ENCODE results near the gene ZNF646.

ZNF646 gene

GRCh38 chr16:31086629-31086906 is 12.3 kb downstream of the ZNF646 start:
- H3K79me1 ChIP-seq (ENCODE audit: low read length): no peaks in the 10 kb centered on the region

DNA sequence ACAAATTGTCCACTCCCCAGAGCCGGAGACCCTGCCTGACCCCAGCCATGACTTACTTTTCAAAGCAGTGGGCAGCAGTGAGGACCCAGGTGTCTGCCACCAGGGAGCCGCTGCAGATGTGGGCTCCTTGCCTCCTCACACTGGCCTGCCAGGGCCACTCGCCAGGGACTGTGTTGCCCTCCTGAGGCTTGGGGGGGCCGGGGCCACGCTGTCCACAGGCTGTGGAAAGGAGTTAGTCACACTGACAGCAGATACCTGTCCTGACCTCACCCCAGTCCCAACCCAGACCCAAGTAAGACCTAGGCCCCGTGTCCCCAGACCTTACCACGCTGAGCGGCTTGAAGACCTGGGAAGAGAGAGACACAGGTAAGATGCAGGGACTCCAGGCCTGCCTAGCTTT is 13.3 kb downstream of the ZNF646 start:
- no peak overlapping the region for H3K4ac ChIP-seq (ENCODE audit: low read depth, low read length)
- no peak overlapping the region for H2BK120ac ChIP-seq (ENCODE audit: insufficient read depth, low read length, poor library complexity)
- H3K79me1 ChIP-seq (ENCODE audit: low read length): no peaks in the 10 kb centered on the region
- no peak overlapping the region for H2AK5ac ChIP-seq (ENCODE audit: low read length)
- H2AFZ ChIP-seq (ENCODE audit: insufficient read depth, low read length, poor library complexity): no peak overlapping the region
- H3K27ac ChIP-seq (ENCODE audit: low read depth, low read length): no peak overlapping the region
- H3K9me3 ChIP-seq (ENCODE audit: insufficient read depth, low read depth, low read length): no peaks in the 10 kb centered on the region
- H3K9ac ChIP-seq (ENCODE audit: low read length): no peak overlapping the region
- H3K36me3 ChIP-seq (ENCODE audit: control insufficient read depth in 1 of 2, insufficient read depth in 2 of 2, low read length in 2 of 2): peaks cover 37 to 59% of the 10 kb centered on the region in 2 experiments
- no peak overlapping the region for H4K91ac ChIP-seq (ENCODE audit: low read depth, low read length)
- H4K12ac ChIP-seq (ENCODE audit: low read depth, low read length): peak overlapping the region; percentile 35
- H3K14ac ChIP-seq (ENCODE audit: low read length): no peak overlapping the region
- no peak overlapping the region for H3K4me2 ChIP-seq (ENCODE audit: low read length)
- no peaks in the 10 kb centered on the region for H3K27me3 ChIP-seq (ENCODE audit: insufficient read depth, low read length)
- no peak overlapping the region for H3K18ac ChIP-seq (ENCODE audit: low read length)
- no peak for DNase-seq
- H2BK12ac ChIP-seq (ENCODE audit: low read length): no peak overlapping the region
- no peak overlapping the region for H3K23ac ChIP-seq (ENCODE audit: low read length)
- no peak overlapping the region for H3K4me3 ChIP-seq (ENCODE audit: low read depth, low read length)
- no peaks in the 10 kb centered on the region for H3K79me2 ChIP-seq (ENCODE audit: control insufficient read depth, insufficient read depth, low read length, poor library complexity)
- H2BK5ac ChIP-seq (ENCODE audit: low read depth, low read length, poor library complexity): no peak overlapping the region
- no peaks in the 10 kb centered on the region for H3K4me1 ChIP-seq (ENCODE audit: control insufficient read depth in 1 of 2, insufficient read depth in 2 of 2, low read length in 2 of 2)
- WGBS (ENCODE audit: extremely low coverage, insufficient coverage, insufficient read length): no CpG with 5 or more reads among the region's 8 CpGs
- H4K8ac ChIP-seq (ENCODE audit: low read depth, low read length): no peak overlapping the region

More at GRCh38 chr16:31086629-31086906, 12.3 kb downstream of the ZNF646 start:
- H2AFZ ChIP-seq (ENCODE audit: insufficient read depth, low read length, poor library complexity): no peak overlapping the region
- no peaks in the 10 kb centered on the region for H3K27me3 ChIP-seq (ENCODE audit: insufficient read depth, low read length)
- H2BK5ac ChIP-seq (ENCODE audit: low read depth, low read length, poor library complexity): no peak overlapping the region
- no peak for DNase-seq
- H3K4me3 ChIP-seq (ENCODE audit: low read depth, low read length): no peak overlapping the region
- H4K91ac ChIP-seq (ENCODE audit: low read depth, low read length): no peak overlapping the region
- no peak overlapping the region for H4K12ac ChIP-seq (ENCODE audit: low read depth, low read length)
- no peak overlapping the region for H3K4me2 ChIP-seq (ENCODE audit: low read length)
- no peak overlapping the region for H3K18ac ChIP-seq (ENCODE audit: low read length)
- no peak overlapping the region for H2AK5ac ChIP-seq (ENCODE audit: low read length)
- peaks cover 39 to 64% of the 10 kb centered on the region in 2 experiments for H3K36me3 ChIP-seq (ENCODE audit: control insufficient read depth in 1 of 2, insufficient read depth in 2 of 2, low read length in 2 of 2)
- no peaks in the 10 kb centered on the region for H3K4me1 ChIP-seq (ENCODE audit: control insufficient read depth in 1 of 2, insufficient read depth in 2 of 2, low read length in 2 of 2)
- WGBS (ENCODE audit: extremely low coverage, insufficient coverage, insufficient read length): no CpG with 5 or more reads among the region's 6 CpGs
- H3K9ac ChIP-seq (ENCODE audit: low read length): no peak overlapping the region
- H4K8ac ChIP-seq (ENCODE audit: low read depth, low read length): no peak overlapping the region
- H3K23ac ChIP-seq (ENCODE audit: low read length): no peak overlapping the region
- no peaks in the 10 kb centered on the region for H3K79me2 ChIP-seq (ENCODE audit: control insufficient read depth, insufficient read depth, low read length, poor library complexity)
- H2BK120ac ChIP-seq (ENCODE audit: insufficient read depth, low read length, poor library complexity): no peak overlapping the region
- no peak overlapping the region for H3K14ac ChIP-seq (ENCODE audit: low read length)
- H2BK12ac ChIP-seq (ENCODE audit: low read length): no peak overlapping the region
- no peak overlapping the region for H3K4ac ChIP-seq (ENCODE audit: low read depth, low read length)
- no peak overlapping the region for H3K27ac ChIP-seq (ENCODE audit: low read depth, low read length)
- H3K9me3 ChIP-seq (ENCODE audit: insufficient read depth, low read depth, low read length): no peaks in the 10 kb centered on the region

DNA sequence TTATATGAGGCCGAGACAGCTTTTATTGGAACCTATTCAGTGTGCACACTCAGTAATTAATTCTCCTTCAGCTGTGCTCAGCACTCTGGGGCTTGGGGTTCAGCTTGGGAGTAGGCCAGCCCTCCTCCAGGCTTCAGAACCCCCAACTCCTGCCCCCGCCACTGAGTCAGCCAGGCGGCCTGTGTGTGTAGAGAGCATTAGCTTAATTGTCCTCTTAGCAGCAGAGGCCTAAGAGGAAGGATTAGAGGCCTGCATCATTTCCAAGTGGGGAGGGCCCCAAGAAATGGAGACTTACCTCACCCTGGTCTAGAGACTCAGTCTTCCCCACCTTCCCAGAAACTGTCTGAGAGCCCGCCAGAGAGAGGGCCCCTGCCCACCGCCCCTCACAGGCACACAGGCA is 13.7 kb downstream of the ZNF646 start:
- Histone ChIP-seq H3K79me2 (ENCODE audit: control insufficient read depth, insufficient read depth, low read length, poor library complexity) (no peaks in the 10 kb centered on the region), H3K4ac (ENCODE audit: low read depth, low read length) (no peak overlapping the region), H2BK12ac (ENCODE audit: low read length) (no peak overlapping the region), H3K4me1 (ENCODE audit: control insufficient read depth in 1 of 2, insufficient read depth in 2 of 2, low read length in 2 of 2) (no peaks in the 10 kb centered on the region), H3K14ac (ENCODE audit: low read length) (no peak overlapping the region), H4K8ac (ENCODE audit: low read depth, low read length) (no peak overlapping the region), H2BK120ac (ENCODE audit: insufficient read depth, low read length, poor library complexity) (no peak overlapping the region), H3K18ac (ENCODE audit: low read length) (no peak overlapping the region), H3K36me3 (ENCODE audit: control insufficient read depth in 1 of 2, insufficient read depth in 2 of 2, low read length in 2 of 2) (peaks cover 39 to 54% of the 10 kb centered on the region in 2 experiments), H3K4me3 (ENCODE audit: low read depth, low read length) (no peak overlapping the region), H3K4me2 (ENCODE audit: low read length) (no peak overlapping the region), H2BK5ac (ENCODE audit: low read depth, low read length, poor library complexity) (no peak overlapping the region), H4K12ac (ENCODE audit: low read depth, low read length) (no peak overlapping the region), H2AFZ (ENCODE audit: insufficient read depth, low read length, poor library complexity) (no peak overlapping the region), H3K27me3 (ENCODE audit: insufficient read depth, low read length) (no peaks in the 10 kb centered on the region), H3K9ac (ENCODE audit: low read length) (no peak overlapping the region), H2AK5ac (ENCODE audit: low read length) (no peak overlapping the region), H4K91ac (ENCODE audit: low read depth, low read length) (no peak overlapping the region), H3K79me1 (ENCODE audit: low read length) (no peaks in the 10 kb centered on the region), H3K27ac (ENCODE audit: low read depth, low read length) (no peak overlapping the region), H3K9me3 (ENCODE audit: insufficient read depth, low read depth, low read length) (no peaks in the 10 kb centered on the region), H3K23ac (ENCODE audit: low read length) (no peak overlapping the region)
- DNase-seq: no peak
- no CpG with 5 or more reads among the region's 5 CpGs for WGBS (ENCODE audit: extremely low coverage, insufficient coverage, insufficient read length)

DNA sequence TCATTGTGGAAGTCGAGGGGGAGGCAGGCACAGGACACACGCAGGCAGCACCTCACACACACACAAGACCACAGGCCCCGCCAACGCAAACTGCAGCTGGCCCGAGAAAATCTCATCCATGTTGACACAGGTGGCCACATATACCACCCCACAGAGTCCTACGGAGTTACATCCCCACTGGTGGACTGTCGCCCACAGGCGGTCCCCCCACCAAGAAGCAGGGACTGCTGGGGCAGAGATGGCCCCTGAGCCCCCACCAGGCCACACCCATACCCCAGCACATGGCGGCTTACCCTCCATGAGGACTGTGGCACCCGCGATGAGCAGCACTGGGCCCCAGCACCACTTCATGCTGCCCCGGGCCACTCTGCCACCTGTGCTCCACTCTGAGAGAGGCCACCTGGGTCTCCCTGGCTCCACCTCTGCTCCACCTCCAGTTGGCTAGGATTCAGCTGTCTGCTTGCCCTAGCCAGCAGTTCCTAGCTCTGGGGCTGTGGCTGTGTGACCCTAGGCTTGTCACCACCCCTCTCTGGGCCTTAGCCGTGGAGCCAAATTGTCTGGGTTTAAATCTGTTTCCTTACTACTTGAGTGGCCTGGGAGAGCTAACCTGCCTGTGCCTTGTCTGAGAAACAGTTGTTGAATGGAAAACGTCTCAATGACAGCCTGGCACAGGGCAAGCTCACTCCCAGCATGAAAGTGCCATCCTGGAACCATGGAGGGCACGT is 14.4 kb downstream of the ZNF646 start, which contains the start of gene PRSS53:
PRSS53 (minus strand) TSS at position 485 of the 725 bp plus-strand sequence; CDS start at position 351, 134 bp downstream.
- DNase-seq: no peak
- Histone ChIP-seq H3K9me3 (ENCODE audit: insufficient read depth, low read depth, low read length) (no peaks in the 10 kb centered on the region), H3K9ac (ENCODE audit: low read length) (no peak within 1 kb of the TSS), H3K27me3 (ENCODE audit: insufficient read depth, low read length) (no peaks in the 10 kb centered on the region), H3K4me1 (ENCODE audit: control insufficient read depth in 1 of 2, insufficient read depth in 2 of 2, low read length in 2 of 2) (peaks cover 3 to 4% of the 10 kb centered on the region in 2 experiments), H3K4me3 (ENCODE audit: low read depth, low read length) (peak within 1 kb of the TSS; percentile 34), H2BK5ac (ENCODE audit: low read depth, low read length, poor library complexity) (no peak within 1 kb of the TSS), H3K18ac (ENCODE audit: low read length) (no peak within 1 kb of the TSS), H2AFZ (ENCODE audit: insufficient read depth, low read length, poor library complexity) (no peak within 1 kb of the TSS), H4K8ac (ENCODE audit: low read depth, low read length) (no peak within 1 kb of the TSS), H3K23ac (ENCODE audit: low read length) (no peak within 1 kb of the TSS), H3K27ac (ENCODE audit: low read depth, low read length) (no peak within 1 kb of the TSS), H3K4ac (ENCODE audit: low read depth, low read length) (no peak within 1 kb of the TSS), H3K79me1 (ENCODE audit: low read length) (no peaks in the 10 kb centered on the region), H4K12ac (ENCODE audit: low read depth, low read length) (no peak within 1 kb of the TSS), H4K91ac (ENCODE audit: low read depth, low read length) (no peak within 1 kb of the TSS), H3K79me2 (ENCODE audit: control insufficient read depth, insufficient read depth, low read length, poor library complexity) (no peaks in the 10 kb centered on the region), H2AK5ac (ENCODE audit: low read length) (no peak within 1 kb of the TSS), H3K36me3 (ENCODE audit: control insufficient read depth in 1 of 2, insufficient read depth in 2 of 2, low read length in 2 of 2) (peaks cover 37 to 49% of the 10 kb centered on the region in 2 experiments), H3K14ac (ENCODE audit: low read length) (no peak within 1 kb of the TSS), H2BK120ac (ENCODE audit: insufficient read depth, low read length, poor library complexity) (no peak within 1 kb of the TSS), H2BK12ac (ENCODE audit: low read length) (no peak within 1 kb of the TSS), H3K4me2 (ENCODE audit: low read length) (no peak within 1 kb of the TSS)
- no CpG with 5 or more reads among the region's 15 CpGs for WGBS (ENCODE audit: extremely low coverage, insufficient coverage, insufficient read length)

Measured in trophoblast cell (in vitro differentiated cells and primary cell).